ENCODE measurements around the gene BHMT2. TPM values are rescaled to one million over a fixed set of nuclear protein-coding genes. Genes with fewer than 3 reads are reported as not detected.

Gene BHMT2
- total RNA-seq, 1 donor from 2014 or later = not detected

GRCh38 chr5:79030663-79031484 lies 38.7 kb upstream of the BHMT2 start:
- DNase-seq (ENCODE audit: low read depth) (no peak), FAIRE-seq (no peak)
- H3K27ac Mint-ChIP-seq (ENCODE audit: unreplicated experiment) = no peak overlapping the region
- Histone ChIP-seq H3K79me2 (ENCODE audit: insufficient read depth, low read length) (no peaks in the 10 kb centered on the region), H3K27ac (ENCODE audit: low read depth, low read length) (no peak overlapping the region), H3K9ac (ENCODE audit: low read length) (no peak overlapping the region), H4K20me1 (ENCODE audit: insufficient read depth, low read length) (no peaks in the 10 kb centered on the region), H2AFZ (ENCODE audit: low read depth, low read length) (no peak overlapping the region), H3K27me3 (ENCODE audit: insufficient read depth, low read length) (no peaks in the 10 kb centered on the region), H3K4me2 (ENCODE audit: low read length) (no peak overlapping the region), H3K4me3 (ENCODE audit: insufficient read depth, low read depth, low read length) (no peak overlapping the region), H3K36me3 (ENCODE audit: insufficient read depth, low read length) (no peaks in the 10 kb centered on the region), H3K4me1 (ENCODE audit: insufficient read depth, low read length) (no peaks in the 10 kb centered on the region), H3K9me3 (ENCODE audit: insufficient read depth, low read depth, low read length) (no peaks in the 10 kb centered on the region)
- H3K9me3 Mint-ChIP-seq (ENCODE audit: unreplicated experiment) = no peaks in the 10 kb centered on the region
- no peaks in the 10 kb centered on the region for H3K4me1 Mint-ChIP-seq (ENCODE audit: low read depth, unreplicated experiment)
- no peaks in the 10 kb centered on the region for H3K36me3 Mint-ChIP-seq (ENCODE audit: low read depth, unreplicated experiment)
- H3K27me3 Mint-ChIP-seq (ENCODE audit: low read depth, unreplicated experiment) = peaks cover 11% of the 10 kb centered on the region
- H3K4me3 Mint-ChIP-seq (ENCODE audit: unreplicated experiment) = no peak overlapping the region
- no peak for TF ChIP-seq CTCF (IDR thresholded peaks at IDR 0.05; ENCODE audit: insufficient read depth, low read depth, low read length)
- no peak for TF ChIP-seq EZH2 (IDR thresholded peaks at IDR 0.05; ENCODE audit: insufficient read depth, low read length)

GRCh38 chr5:79031485-79031867 lies 38.1 kb upstream of the BHMT2 start:
- TF ChIP-seq EZH2 (IDR thresholded peaks at IDR 0.05; ENCODE audit: insufficient read depth, low read length) = no peak
- TF ChIP-seq CTCF (IDR thresholded peaks at IDR 0.05; ENCODE audit: insufficient read depth, low read depth, low read length) = no peak
- Histone ChIP-seq H3K4me1 (ENCODE audit: insufficient read depth, low read length) (no peaks in the 10 kb centered on the region), H2AFZ (ENCODE audit: low read depth, low read length) (no peak overlapping the region), H3K9me3 (ENCODE audit: insufficient read depth, low read depth, low read length) (no peaks in the 10 kb centered on the region), H3K27me3 (ENCODE audit: insufficient read depth, low read length) (no peaks in the 10 kb centered on the region), H3K4me2 (ENCODE audit: low read length) (no peak overlapping the region), H3K79me2 (ENCODE audit: insufficient read depth, low read length) (no peaks in the 10 kb centered on the region), H4K20me1 (ENCODE audit: insufficient read depth, low read length) (no peaks in the 10 kb centered on the region), H3K9ac (ENCODE audit: low read length) (no peak overlapping the region), H3K27ac (ENCODE audit: low read depth, low read length) (no peak overlapping the region), H3K36me3 (ENCODE audit: insufficient read depth, low read length) (no peaks in the 10 kb centered on the region), H3K4me3 (ENCODE audit: insufficient read depth, low read depth, low read length) (no peak overlapping the region)
- Mint-ChIP-seq H3K27me3 (ENCODE audit: low read depth, unreplicated experiment) (peaks cover 8% of the 10 kb centered on the region), H3K36me3 (ENCODE audit: low read depth, unreplicated experiment) (no peaks in the 10 kb centered on the region), H3K4me1 (ENCODE audit: low read depth, unreplicated experiment) (no peaks in the 10 kb centered on the region), H3K27ac (ENCODE audit: unreplicated experiment) (no peak overlapping the region), H3K4me3 (ENCODE audit: unreplicated experiment) (no peak overlapping the region), H3K9me3 (ENCODE audit: unreplicated experiment) (no peaks in the 10 kb centered on the region)
- FAIRE-seq (no peak), DNase-seq (ENCODE audit: low read depth) (no peak)

GRCh38 chr5:79032031-79032695 lies 37.4 kb upstream of the BHMT2 start:
- no peak overlapping the region for H3K27ac ChIP-seq (ENCODE audit: low read depth, low read length)
- TF ChIP-seq CTCF (IDR thresholded peaks at IDR 0.05; ENCODE audit: insufficient read depth, low read depth, low read length) = no peak
- Mint-ChIP-seq H3K4me3 (ENCODE audit: unreplicated experiment) (no peak overlapping the region), H3K9me3 (ENCODE audit: unreplicated experiment) (no peaks in the 10 kb centered on the region), H3K4me1 (ENCODE audit: low read depth, unreplicated experiment) (no peaks in the 10 kb centered on the region), H3K27me3 (ENCODE audit: low read depth, unreplicated experiment) (peaks cover 3% of the 10 kb centered on the region), H3K36me3 (ENCODE audit: low read depth, unreplicated experiment) (no peaks in the 10 kb centered on the region), H3K27ac (ENCODE audit: unreplicated experiment) (no peak overlapping the region)
- H3K27me3 ChIP-seq (ENCODE audit: insufficient read depth, low read length) = no peaks in the 10 kb centered on the region
- no peaks in the 10 kb centered on the region for H3K4me1 ChIP-seq (ENCODE audit: insufficient read depth, low read length)
- H3K9me3 ChIP-seq (ENCODE audit: insufficient read depth, low read depth, low read length) = no peaks in the 10 kb centered on the region
- H2AFZ ChIP-seq (ENCODE audit: low read depth, low read length) = no peak overlapping the region
- no peaks in the 10 kb centered on the region for H3K79me2 ChIP-seq (ENCODE audit: insufficient read depth, low read length)
- no peak overlapping the region for H3K4me3 ChIP-seq (ENCODE audit: insufficient read depth, low read depth, low read length)
- H3K36me3 ChIP-seq (ENCODE audit: insufficient read depth, low read length) = no peaks in the 10 kb centered on the region
- DNase-seq (ENCODE audit: low read depth) (peak; percentile 18), FAIRE-seq (no peak)
- H3K9ac ChIP-seq (ENCODE audit: low read length) = no peak overlapping the region
- no peak overlapping the region for H3K4me2 ChIP-seq (ENCODE audit: low read length)
- no peaks in the 10 kb centered on the region for H4K20me1 ChIP-seq (ENCODE audit: insufficient read depth, low read length)

Data from astrocyte (in vitro differentiated cells and primary cell).